WERI-Rb-1 (cell line): ENCODE data around the gene BRINP3.

ENCODE experiments used
- DNase-seq: peaks from one replicate; pipeline ENCODE4 v3.0.0-alpha.2; 2020
- H3K27ac ChIP-seq: fragments of 250-450 bp; sonication (Bioruptor Pico); 2 replicates; pipeline ENCODE4 v1.5.1; 2020; ENCODE audit warnings: mild to moderate bottlenecking, moderate library complexity
- H3K27me3 ChIP-seq: fragments of 250-450 bp; sonication (Bioruptor Pico); 2 replicates; pipeline ENCODE4 v1.5.1; 2021; ENCODE audit warnings: mild to moderate bottlenecking, low read depth, moderate library complexity; ENCODE audit not compliant: insufficient read depth, severe bottlenecking
- H3K36me3 ChIP-seq: fragments of 250-450 bp; sonication (Bioruptor Pico); 2 replicates; pipeline ENCODE4 v1.5.1; 2020; ENCODE audit warnings: mild to moderate bottlenecking, moderate library complexity
- H3K4me3 ChIP-seq: 2 replicates; pipeline ENCODE4 v1.5.1; 2011; ENCODE audit warnings: low read depth, mild to moderate bottlenecking, control low read depth, low read length
- H3K9me3 ChIP-seq: fragments of 250-450 bp; sonication (Bioruptor Pico); 2 replicates; pipeline ENCODE4 v1.5.1; 2021; ENCODE audit warnings: mild to moderate bottlenecking, moderate library complexity; ENCODE audit not compliant: severe bottlenecking
- TF ChIP-seq, protein P1 (sequence below): IDR thresholded peaks from 2 replicates; pipeline ENCODE4 v1.5.1; 2011; ENCODE audit warnings: low read depth, mild to moderate bottlenecking, control low read depth, inconsistent platforms, low read length

Gene BRINP3

DNA sequence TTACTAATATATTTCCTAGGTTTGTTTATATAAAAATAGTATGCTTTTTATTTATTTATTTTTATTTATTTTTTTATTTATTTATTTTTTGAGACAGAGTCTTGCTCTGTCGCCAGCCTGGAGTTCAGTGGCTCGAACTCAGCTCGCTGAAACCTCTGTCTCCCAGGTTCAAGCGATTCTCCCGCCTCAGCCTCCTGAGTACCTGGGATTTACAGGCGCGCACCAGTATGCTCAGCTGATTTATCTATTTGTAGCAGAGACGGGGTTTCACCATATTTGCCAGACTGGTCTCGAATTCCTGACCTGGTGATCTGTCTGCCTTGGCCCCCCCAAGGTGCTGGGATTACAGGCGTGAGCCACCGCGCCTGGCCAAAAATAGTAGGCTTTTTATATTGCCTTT is 33.2 kb downstream of the BRINP3 start:
- TF ChIP-seq, protein P1, sequence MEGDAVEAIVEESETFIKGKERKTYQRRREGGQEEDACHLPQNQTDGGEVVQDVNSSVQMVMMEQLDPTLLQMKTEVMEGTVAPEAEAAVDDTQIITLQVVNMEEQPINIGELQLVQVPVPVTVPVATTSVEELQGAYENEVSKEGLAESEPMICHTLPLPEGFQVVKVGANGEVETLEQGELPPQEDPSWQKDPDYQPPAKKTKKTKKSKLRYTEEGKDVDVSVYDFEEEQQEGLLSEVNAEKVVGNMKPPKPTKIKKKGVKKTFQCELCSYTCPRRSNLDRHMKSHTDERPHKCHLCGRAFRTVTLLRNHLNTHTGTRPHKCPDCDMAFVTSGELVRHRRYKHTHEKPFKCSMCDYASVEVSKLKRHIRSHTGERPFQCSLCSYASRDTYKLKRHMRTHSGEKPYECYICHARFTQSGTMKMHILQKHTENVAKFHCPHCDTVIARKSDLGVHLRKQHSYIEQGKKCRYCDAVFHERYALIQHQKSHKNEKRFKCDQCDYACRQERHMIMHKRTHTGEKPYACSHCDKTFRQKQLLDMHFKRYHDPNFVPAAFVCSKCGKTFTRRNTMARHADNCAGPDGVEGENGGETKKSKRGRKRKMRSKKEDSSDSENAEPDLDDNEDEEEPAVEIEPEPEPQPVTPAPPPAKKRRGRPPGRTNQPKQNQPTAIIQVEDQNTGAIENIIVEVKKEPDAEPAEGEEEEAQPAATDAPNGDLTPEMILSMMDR = no peak
- DNase-seq = no peak
- Histone ChIP-seq H3K9me3 (no peaks in the 10 kb centered on the region), H3K27ac (no peak overlapping the region), H3K27me3 (no peaks in the 10 kb centered on the region), H3K4me3 (no peak overlapping the region), H3K36me3 (no peaks in the 10 kb centered on the region)

DNA sequence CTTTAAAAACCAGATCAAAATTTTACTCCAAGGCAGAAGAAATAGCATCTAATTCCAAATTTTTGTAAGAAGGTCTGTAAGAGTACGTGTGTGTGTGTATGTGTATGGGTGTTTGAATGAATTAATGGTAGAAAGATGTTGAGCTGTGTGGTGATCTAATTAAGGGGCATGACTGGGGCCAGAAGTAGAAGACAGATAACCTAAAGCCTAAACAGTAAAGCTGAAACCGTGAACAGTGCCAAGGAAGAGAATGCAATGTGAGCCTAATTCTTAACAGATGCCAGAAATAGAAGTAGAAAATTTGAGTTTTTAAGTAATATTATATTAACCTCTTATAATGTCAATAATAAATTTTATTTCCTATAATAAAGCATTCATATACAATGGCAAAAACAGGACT is 38.2 kb downstream of the BRINP3 start:
- H3K27me3 ChIP-seq = no peaks in the 10 kb centered on the region
- TF ChIP-seq, protein P1 = no peak
- no peak overlapping the region for H3K27ac ChIP-seq
- no peak for DNase-seq
- H3K9me3 ChIP-seq = no peaks in the 10 kb centered on the region
- H3K4me3 ChIP-seq = no peak overlapping the region
- no peaks in the 10 kb centered on the region for H3K36me3 ChIP-seq

DNA sequence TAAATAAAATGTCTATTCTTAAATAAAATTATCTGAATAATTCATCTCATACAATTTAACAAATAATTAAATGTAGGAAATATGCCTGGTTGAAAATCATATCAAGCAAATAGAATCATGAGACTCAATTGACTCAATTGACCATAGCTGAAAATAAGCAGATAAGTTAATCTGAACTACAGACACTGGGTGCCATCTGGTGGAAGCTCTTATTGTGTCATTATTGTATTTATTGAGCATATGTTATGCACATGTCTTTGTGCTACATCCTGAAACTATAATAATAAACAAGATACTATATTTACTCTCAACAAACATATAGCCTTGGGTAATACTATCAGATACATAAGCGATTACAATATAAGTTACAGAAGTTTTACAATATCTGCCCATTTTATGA is 41.0 kb downstream of the BRINP3 start:
- Histone ChIP-seq H3K27ac (no peak overlapping the region), H3K27me3 (no peaks in the 10 kb centered on the region), H3K36me3 (no peaks in the 10 kb centered on the region), H3K4me3 (no peak overlapping the region), H3K9me3 (no peaks in the 10 kb centered on the region)
- TF ChIP-seq, protein P1 = no peak
- DNase-seq = no peak

DNA sequence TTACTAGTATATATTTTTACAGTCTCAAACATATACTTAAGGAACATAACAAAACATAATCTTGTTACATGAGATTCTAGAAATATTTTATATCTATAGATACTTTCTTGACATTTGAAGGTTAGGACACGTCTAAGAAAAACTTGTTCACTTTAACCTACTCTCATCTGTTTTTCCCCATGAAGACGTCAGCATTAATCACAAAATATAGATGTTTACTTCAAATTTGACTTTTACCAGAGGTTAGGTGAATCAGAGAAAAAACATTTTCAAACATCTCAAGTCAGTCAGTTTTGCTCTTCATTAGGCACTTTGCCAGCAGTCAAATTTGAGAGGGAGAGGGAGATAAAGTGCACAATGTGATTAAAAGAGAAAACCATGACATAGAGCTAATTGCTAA is 47.7 kb downstream of the BRINP3 start:
- Histone ChIP-seq H3K27me3 (no peaks in the 10 kb centered on the region), H3K4me3 (no peak overlapping the region), H3K9me3 (no peaks in the 10 kb centered on the region), H3K27ac (no peak overlapping the region), H3K36me3 (no peaks in the 10 kb centered on the region)
- no peak for DNase-seq
- TF ChIP-seq, protein P1 = no peak

DNA sequence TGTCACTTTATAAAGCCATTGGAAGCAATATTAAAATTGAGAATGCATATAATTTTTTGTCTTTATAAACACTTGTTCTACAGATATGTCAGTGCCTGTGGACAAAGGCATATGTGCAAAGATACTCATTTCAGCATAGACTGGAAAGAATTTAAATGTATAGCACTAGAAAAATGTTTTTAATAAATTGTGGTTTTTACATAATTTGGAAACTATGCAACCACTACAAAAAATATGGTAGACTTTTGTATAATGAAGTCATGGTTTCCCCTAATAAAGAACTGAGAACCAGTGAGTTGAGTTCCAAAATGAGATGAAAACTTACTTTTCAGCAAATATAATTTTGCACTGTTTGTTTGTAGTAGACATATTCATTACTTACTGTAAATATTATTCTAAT is 48.5 kb downstream of the BRINP3 start:
- Histone ChIP-seq H3K36me3 (no peaks in the 10 kb centered on the region), H3K27ac (no peak overlapping the region), H3K4me3 (no peak overlapping the region), H3K27me3 (no peaks in the 10 kb centered on the region), H3K9me3 (no peaks in the 10 kb centered on the region)
- no peak for DNase-seq
- TF ChIP-seq, protein P1 = no peak

DNA sequence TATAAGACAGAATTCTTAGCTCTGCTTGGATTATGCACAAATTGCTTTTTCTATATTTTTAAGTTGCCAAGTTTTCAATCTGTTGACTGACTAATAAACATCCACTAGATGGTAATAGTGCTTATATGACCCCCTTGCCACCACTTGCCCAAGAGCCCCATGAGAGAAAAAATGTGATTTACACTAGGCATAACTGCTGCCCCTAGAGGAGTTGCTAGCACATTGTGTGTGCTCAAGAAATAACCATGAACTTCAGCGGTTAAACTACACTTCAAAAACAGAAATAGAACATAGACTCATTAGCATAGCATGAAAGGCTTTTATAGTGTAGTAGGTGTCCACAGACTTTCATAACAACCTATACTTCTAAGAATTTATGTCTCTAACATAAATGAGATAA is 61.4 kb downstream of the BRINP3 start:
- no peaks in the 10 kb centered on the region for H3K9me3 ChIP-seq
- no peak for DNase-seq

More for the DNA sequence above, 61.4 kb downstream of the BRINP3 start:
- no peaks in the 10 kb centered on the region for H3K36me3 ChIP-seq
- no peak overlapping the region for H3K27ac ChIP-seq
- TF ChIP-seq, protein P1 = no peak
- H3K27me3 ChIP-seq = no peaks in the 10 kb centered on the region
- H3K4me3 ChIP-seq = no peak overlapping the region
